Ascending aorta (tissue), 2 donors: ENCODE results near the gene SCN7A. TPM values are rescaled to one million over a fixed set of nuclear protein-coding genes. Genes with fewer than 3 reads are reported as not detected.

Experiments used
- DNase-seq, 2 donors: peaks; one replicate each; pipeline ENCODE4 v3.0.0-alpha.2; 2019; ENCODE audit warnings: low spot score in 2 of 2
- H3K27ac ChIP-seq, 2 donors: fragments of 200-600 bp; sonication (generic); one replicate each; pipeline ENCODE4 v1.5.1; 2016 to 2017; ENCODE audit warnings: mild to moderate bottlenecking in 1 of 2
- H3K27me3 ChIP-seq: fragments of 200-600 bp; sonication (generic); one replicate; pipeline ENCODE4 v1.5.1; 2017
- H3K36me3 ChIP-seq, 2 donors: fragments of 200-600 bp; sonication (generic); one replicate each; pipeline ENCODE4 v1.5.1; 2016
- H3K4me1 ChIP-seq, 2 donors: fragments of 200-600 bp; sonication (generic); one replicate each; pipeline ENCODE4 v1.5.1; 2016 to 2017; ENCODE audit warnings: mild to moderate bottlenecking in 1 of 2
- H3K4me3 ChIP-seq, 2 donors: fragments of 200-600 bp; sonication (generic); one replicate each; pipeline ENCODE4 v1.5.1; 2016 to 2017; ENCODE audit warnings: mild to moderate bottlenecking in 1 of 2
- H3K9me3 ChIP-seq, 2 donors: fragments of 200-600 bp; sonication (generic); one replicate each; pipeline ENCODE4 v1.5.1; 2016
- CTCF ChIP-seq, 3 experiments: fragments of 200-600 bp in 2 of 3; fragments of 450-650 bp in 1 of 3; sonication (generic) in 2 of 3; IDR thresholded peaks; one replicate each; pipeline ENCODE4 v1.5.1; 2016 to 2019; ENCODE audit warnings: antibody characterized with exemption in 3 of 3, mild to moderate bottlenecking in 1 of 3, moderate library complexity in 1 of 3
- intact Hi-C: fragments of 100-400 bp; cut with DNase I; formaldehyde crosslinking; loops from one replicate; pipeline ENCODE4 v1.15.1; 2023
- total RNA-seq: library from RNA; depleted of rRNA; stranded (reverse); fragments of >200 nt; gene quantifications from one replicate; pipeline ENCODE4 v1.1.0, GENCODE V29; 2016

The SCN7A gene
- 2.9 TPM for total RNA-seq

- no peaks in the 10 kb centered on the region for H3K9me3 ChIP-seq
- no peak for TF ChIP-seq CTCF (IDR thresholded peaks at IDR 0.05)
- no peaks in the 10 kb centered on the region for H3K4me1 ChIP-seq
- H3K4me3 ChIP-seq, result no peak within 1 kb of the TSS
- no peaks in the 10 kb centered on the region for H3K27me3 ChIP-seq
- no peak within 1 kb of the TSS for H3K27ac ChIP-seq
- H3K36me3 ChIP-seq, result no peaks in the 10 kb centered on the region
- intact Hi-C loops, result no loop called here
- DNase-seq, result no peak
These were observed at the start of gene SCN7A for GRCh38 chr2:166494140-166494624. SCN7A (minus strand) TSS chr2:166494249; CDS start chr2:166477696, 16,553 bp downstream.

- Histone ChIP-seq H3K4me3 (no peak overlapping the region), H3K27ac (no peak overlapping the region), H3K4me1 (no peaks in the 10 kb centered on the region), H3K36me3 (no peaks in the 10 kb centered on the region), H3K27me3 (peaks cover 4% of the 10 kb centered on the region), H3K9me3 (no peaks in the 10 kb centered on the region)
- TF ChIP-seq CTCF (IDR thresholded peaks at IDR 0.05), result peak; percentile 36 to 70 (median 63)
- DNase-seq, result no peak
- intact Hi-C loops, result no loop called here
These were observed 45.5 kb upstream of the SCN7A start for GRCh38 chr2:166539340-166540162.

DNA sequence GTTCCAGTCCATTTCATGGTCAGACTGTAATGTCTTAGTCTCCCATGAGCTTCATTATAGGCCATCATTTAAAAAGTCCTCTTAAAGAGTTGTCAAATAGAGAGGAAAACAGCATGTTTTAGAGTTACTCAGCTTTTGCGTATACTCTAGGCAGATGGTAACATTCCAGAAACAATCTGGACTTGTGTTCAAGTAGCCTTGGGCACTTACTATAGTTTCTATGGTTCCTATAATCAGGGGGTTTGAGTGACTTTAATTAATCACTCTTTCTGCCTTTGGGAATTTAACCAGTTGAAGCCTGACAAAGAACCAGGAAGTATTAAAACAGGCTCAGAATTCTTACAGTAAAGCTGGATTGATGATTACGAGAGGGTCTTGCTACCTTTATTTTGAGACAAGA lies 42.1 kb upstream of the SCN7A start:
- no peak overlapping the region for H3K27ac ChIP-seq

GRCh38 chr2:166521155-166521554 lies 27.1 kb upstream of the SCN7A start:
- no peaks in the 10 kb centered on the region for H3K4me1 ChIP-seq
- no peak for DNase-seq
- no peak for TF ChIP-seq CTCF (IDR thresholded peaks at IDR 0.05)
- no peaks in the 10 kb centered on the region for H3K27me3 ChIP-seq
- no peak overlapping the region for H3K27ac ChIP-seq
- H3K9me3 ChIP-seq, result no peaks in the 10 kb centered on the region
- intact Hi-C loops, result no loop called here
- no peak overlapping the region for H3K4me3 ChIP-seq
- H3K36me3 ChIP-seq, result no peaks in the 10 kb centered on the region

More for the DNA sequence above, 42.1 kb upstream of the SCN7A start:
- H3K4me3 ChIP-seq, result no peak overlapping the region
- TF ChIP-seq CTCF (IDR thresholded peaks at IDR 0.05), result no peak
- no peaks in the 10 kb centered on the region for H3K4me1 ChIP-seq
- H3K36me3 ChIP-seq, result no peaks in the 10 kb centered on the region
- no peak for DNase-seq
- H3K9me3 ChIP-seq, result no peaks in the 10 kb centered on the region
- intact Hi-C loops, result no loop called here
- peaks cover 4% of the 10 kb centered on the region for H3K27me3 ChIP-seq

GRCh38 chr2:166520604-166521003 lies 26.6 kb upstream of the SCN7A start:
- DNase-seq, result no peak
- no peak overlapping the region for H3K27ac ChIP-seq
- no peaks in the 10 kb centered on the region for H3K27me3 ChIP-seq
- TF ChIP-seq CTCF (IDR thresholded peaks at IDR 0.05), result no peak
- H3K9me3 ChIP-seq, result no peaks in the 10 kb centered on the region
- intact Hi-C loops, result no loop called here
- H3K36me3 ChIP-seq, result no peaks in the 10 kb centered on the region
- no peaks in the 10 kb centered on the region for H3K4me1 ChIP-seq
- H3K4me3 ChIP-seq, result no peak overlapping the region
